GM12891 (cell line): Measurements from ENCODE around the gene SLC6A20.
"Not testable (repeated sequence)": the region's sequence is repeated elsewhere in the genome, so short reads cannot be mapped to it uniquely, and the experiment has no call there.

ENCODE experiments used
- DNase-seq: peaks from one replicate; pipeline ENCODE4 v3.0.0; 2011; ENCODE audit warnings: low spot score; ENCODE audit not compliant: insufficient read length
- FAIRE-seq: peaks from 2 replicates; lab custom pipeline; 2011; peaks lifted over from hg19 to GRCh38; lab: Jason Lieb, UNC
- PAX5 ChIP-seq: IDR thresholded peaks from 2 replicates; pipeline ENCODE4 v1.6.1; 2011; ENCODE audit warnings: low read length, moderate library complexity, mild to moderate bottlenecking; ENCODE audit not compliant: insufficient read depth, severe bottlenecking
- POLR2A ChIP-seq: IDR thresholded peaks from 2 replicates; pipeline ENCODE4 v1.6.1; 2011; ENCODE audit warnings: low read depth, low read length, control low read depth
- POLR2AphosphoS5 ChIP-seq: IDR thresholded peaks from 2 replicates; pipeline ENCODE4 v1.6.1; 2011; ENCODE audit warnings: low read depth, low read length, control low read depth
- POU2F2 ChIP-seq: IDR thresholded peaks from 2 replicates; pipeline ENCODE4 v1.6.1; 2011; ENCODE audit warnings: low read depth, mild to moderate bottlenecking, control low read depth, low read length, moderate library complexity
- SPI1 ChIP-seq: IDR thresholded peaks from 2 replicates; pipeline ENCODE4 v1.6.1; 2011; ENCODE audit warnings: low read depth, low read length, control low read depth
- TAF1 ChIP-seq: IDR thresholded peaks from 2 replicates; pipeline ENCODE4 v1.6.1; 2011; ENCODE audit warnings: low read depth, low read length, control low read depth

SLC6A20 gene

GRCh38 chr3:45762647-45763302 is 33.6 kb downstream of the SLC6A20 start:
- TF ChIP-seq SPI1 (no peak), TAF1 (no peak), POLR2A (no peak), POU2F2 (no peak), PAX5 (no peak), POLR2AphosphoS5 (no peak)
- DNase-seq: no peak
- FAIRE-seq: no peak

- TF ChIP-seq TAF1 (no peak), PAX5 (no peak), POU2F2 (no peak), SPI1 (no peak), POLR2AphosphoS5 (no peak), POLR2A (no peak)
- DNase-seq: no peak
- no peak for FAIRE-seq
Measured at GRCh38 chr3:45761831-45762230, 34.5 kb downstream of the SLC6A20 start.

- FAIRE-seq: peak; percentile 92
- DNase-seq: peak; percentile 75
- TF ChIP-seq TAF1 (no peak), POU2F2 (no peak), POLR2A (no peak)
Measured at GRCh38 chr3:45760878-45761711, 35.2 kb downstream of the SLC6A20 start.

GRCh38 chr3:45759851-45760250 is 36.5 kb downstream of the SLC6A20 start:
- DNase-seq (no peak), FAIRE-seq (no peak)
- no peak for TF ChIP-seq TAF1
- no peak for TF ChIP-seq SPI1
- no peak for TF ChIP-seq POLR2A
- no peak for TF ChIP-seq POU2F2
- TF ChIP-seq POLR2AphosphoS5: no peak
- no peak for TF ChIP-seq PAX5

GRCh38 chr3:45758871-45759270 is 37.5 kb downstream of the SLC6A20 start:
- DNase-seq (no peak), FAIRE-seq (no peak)

GRCh38 chr3:45757141-45757540 is 39.2 kb downstream of the SLC6A20 start:
- FAIRE-seq, DNase-seq: not testable (repeated sequence)

More at GRCh38 chr3:45758871-45759270, 37.5 kb downstream of the SLC6A20 start:
- TF ChIP-seq POU2F2: no peak
- TF ChIP-seq PAX5: no peak
- no peak for TF ChIP-seq POLR2AphosphoS5
- no peak for TF ChIP-seq POLR2A
- no peak for TF ChIP-seq SPI1
- TF ChIP-seq TAF1: no peak

GRCh38 chr3:45756055-45756454 is 40.3 kb downstream of the SLC6A20 start:
- no peak for DNase-seq
- no peak for TF ChIP-seq SPI1
- no peak for TF ChIP-seq TAF1
- FAIRE-seq: no peak

GRCh38 chr3:45754461-45754860 is 41.9 kb downstream of the SLC6A20 start:
- no peak for FAIRE-seq
- TF ChIP-seq POU2F2 (no peak), POLR2A (no peak), POLR2AphosphoS5 (no peak), TAF1 (no peak), PAX5 (no peak), SPI1 (no peak)
- no peak for DNase-seq

GRCh38 chr3:45753095-45753494 is 43.2 kb downstream of the SLC6A20 start:
- no peak for TF ChIP-seq POLR2A
- no peak for TF ChIP-seq POLR2AphosphoS5
- TF ChIP-seq PAX5: no peak
- no peak for TF ChIP-seq POU2F2
- no peak for TF ChIP-seq SPI1
- TF ChIP-seq TAF1: no peak
- DNase-seq (no peak), FAIRE-seq (no peak)

- FAIRE-seq (no peak), DNase-seq (no peak)
- no peak for TF ChIP-seq PAX5
Measured at GRCh38 chr3:45751537-45752242, 44.6 kb downstream of the SLC6A20 start.
